ENCODE measurements around the gene PPP2R5A.

- TF ChIP-seq ZNF561 (tag by site-specific recombination; IDR thresholded peaks at IDR 0.05; ENCODE audit: borderline replicate concordance) (no peak), PRDM4 (tag by site-specific recombination; IDR thresholded peaks at IDR 0.05) (no peak), ZNF174 (tag by site-specific recombination; IDR thresholded peaks at IDR 0.05) (no peak)
- TF ChIP-seq, protein P1, sequence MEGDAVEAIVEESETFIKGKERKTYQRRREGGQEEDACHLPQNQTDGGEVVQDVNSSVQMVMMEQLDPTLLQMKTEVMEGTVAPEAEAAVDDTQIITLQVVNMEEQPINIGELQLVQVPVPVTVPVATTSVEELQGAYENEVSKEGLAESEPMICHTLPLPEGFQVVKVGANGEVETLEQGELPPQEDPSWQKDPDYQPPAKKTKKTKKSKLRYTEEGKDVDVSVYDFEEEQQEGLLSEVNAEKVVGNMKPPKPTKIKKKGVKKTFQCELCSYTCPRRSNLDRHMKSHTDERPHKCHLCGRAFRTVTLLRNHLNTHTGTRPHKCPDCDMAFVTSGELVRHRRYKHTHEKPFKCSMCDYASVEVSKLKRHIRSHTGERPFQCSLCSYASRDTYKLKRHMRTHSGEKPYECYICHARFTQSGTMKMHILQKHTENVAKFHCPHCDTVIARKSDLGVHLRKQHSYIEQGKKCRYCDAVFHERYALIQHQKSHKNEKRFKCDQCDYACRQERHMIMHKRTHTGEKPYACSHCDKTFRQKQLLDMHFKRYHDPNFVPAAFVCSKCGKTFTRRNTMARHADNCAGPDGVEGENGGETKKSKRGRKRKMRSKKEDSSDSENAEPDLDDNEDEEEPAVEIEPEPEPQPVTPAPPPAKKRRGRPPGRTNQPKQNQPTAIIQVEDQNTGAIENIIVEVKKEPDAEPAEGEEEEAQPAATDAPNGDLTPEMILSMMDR (tag by site-specific recombination; IDR thresholded peaks at IDR 0.05): no peak
Measured at GRCh38 chr1:212267460-212267859, 17.8 kb upstream of the PPP2R5A start.

Data from HEK293 (cell line).